GM19023 (cell line): ENCODE measurements around the gene RSU1.

Experiments
- ATAC-seq: cut with Tn5 transposase; IDR thresholded peaks from one replicate; pipeline ENCODE4 v1.9.1; 2021; ENCODE audit warnings: mild to moderate bottlenecking, moderate library complexity; ENCODE audit not compliant: unreplicated experiment

RSU1 gene

DNA sequence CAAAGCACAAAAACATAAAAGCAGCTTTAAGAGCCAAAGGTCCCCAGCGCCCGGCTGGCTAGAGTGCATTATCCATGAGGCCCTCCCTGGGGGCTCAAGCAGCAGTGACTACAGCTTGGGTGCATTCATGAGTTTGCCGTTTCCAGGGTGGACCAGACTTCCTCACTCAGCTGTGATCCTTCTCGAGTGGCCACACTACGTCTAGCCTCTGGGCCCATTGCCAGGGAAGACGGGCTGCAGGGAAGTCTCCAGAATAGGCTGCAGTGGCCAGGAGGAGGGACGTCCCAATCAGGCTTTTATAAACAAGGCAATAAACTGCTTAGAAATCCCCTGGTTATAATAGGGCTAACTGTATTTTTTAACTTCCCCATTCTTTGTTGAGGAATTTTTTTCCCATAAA, 206.2 kb downstream of the RSU1 start:
- ATAC-seq: no peak

GRCh38 chr10:16609211-16609610, 208.0 kb downstream of the RSU1 start:
- ATAC-seq: no peak

DNA sequence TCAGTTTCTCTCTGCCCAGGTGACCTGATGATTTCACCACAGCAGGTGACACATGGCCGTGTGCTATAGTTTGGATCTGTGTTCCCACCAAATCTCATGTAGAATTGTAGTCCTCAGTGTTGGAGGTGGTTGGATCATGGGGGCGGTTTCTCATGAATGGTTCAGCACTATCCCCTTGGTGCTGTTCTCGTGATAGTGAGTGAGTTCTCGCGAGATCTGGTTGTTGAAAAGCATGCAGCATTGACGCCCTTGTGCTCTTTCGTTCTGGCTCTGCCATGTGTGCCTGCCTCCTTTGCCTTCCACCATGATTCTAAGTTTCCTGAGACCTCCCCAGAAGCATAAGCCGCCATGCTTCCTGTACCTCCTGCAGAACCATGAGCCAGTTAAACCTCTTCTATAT, 210.3 kb downstream of the RSU1 start:
- ATAC-seq: no peak

DNA sequence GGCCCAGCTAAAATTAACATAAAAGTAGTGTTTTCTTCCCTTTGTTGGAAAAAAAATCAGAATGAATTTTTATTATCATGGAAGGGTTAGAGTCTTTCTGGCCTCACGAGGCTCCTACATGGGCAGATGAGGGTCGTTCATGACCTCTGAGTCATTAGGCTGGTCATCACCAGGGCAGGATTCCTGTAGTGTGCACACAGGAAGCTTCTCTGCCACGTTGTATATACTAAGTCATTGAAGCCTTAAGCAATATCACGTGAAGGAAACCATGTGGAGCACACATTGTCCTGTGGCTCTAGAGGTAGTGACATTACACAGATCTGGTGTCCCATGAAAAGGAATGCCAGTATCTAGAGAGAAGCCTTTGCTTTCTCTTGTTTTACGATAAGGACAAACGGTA, 210.8 kb downstream of the RSU1 start:
- ATAC-seq: no peak

- ATAC-seq: no peak
Observed at GRCh38 chr10:16603308-16603707, 213.9 kb downstream of the RSU1 start.

DNA sequence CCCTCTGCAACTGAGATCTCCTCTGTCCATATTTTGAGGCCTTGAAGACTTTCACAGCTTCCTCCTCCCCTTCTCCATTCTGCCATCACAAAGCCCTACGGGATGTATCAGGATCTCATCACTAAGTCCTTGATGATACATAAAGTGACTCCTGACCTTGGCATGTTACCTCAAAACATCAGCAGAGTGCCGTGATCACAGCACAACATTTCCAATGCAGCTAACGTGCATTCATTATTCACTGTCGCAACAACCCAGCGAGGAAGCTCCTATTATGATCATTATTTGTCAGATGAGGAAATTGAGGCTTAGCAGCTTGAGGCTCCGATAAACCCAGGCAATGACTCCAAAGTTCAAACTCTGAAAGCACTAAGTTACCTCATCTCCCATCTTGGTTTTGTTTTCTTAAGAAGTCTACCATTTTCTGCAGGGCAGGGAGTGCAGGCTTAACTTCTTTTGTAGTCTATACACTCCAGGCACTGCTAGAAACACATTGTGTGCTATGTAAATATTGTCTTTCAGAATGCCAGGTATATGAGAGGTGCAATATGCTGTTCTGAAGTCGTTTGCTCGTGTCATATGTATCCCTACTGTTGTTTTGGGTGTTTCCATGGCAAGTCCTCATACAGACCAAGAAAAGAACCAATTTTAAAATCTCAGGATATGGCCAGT, 215.0 kb downstream of the RSU1 start:
- ATAC-seq: no peak

DNA sequence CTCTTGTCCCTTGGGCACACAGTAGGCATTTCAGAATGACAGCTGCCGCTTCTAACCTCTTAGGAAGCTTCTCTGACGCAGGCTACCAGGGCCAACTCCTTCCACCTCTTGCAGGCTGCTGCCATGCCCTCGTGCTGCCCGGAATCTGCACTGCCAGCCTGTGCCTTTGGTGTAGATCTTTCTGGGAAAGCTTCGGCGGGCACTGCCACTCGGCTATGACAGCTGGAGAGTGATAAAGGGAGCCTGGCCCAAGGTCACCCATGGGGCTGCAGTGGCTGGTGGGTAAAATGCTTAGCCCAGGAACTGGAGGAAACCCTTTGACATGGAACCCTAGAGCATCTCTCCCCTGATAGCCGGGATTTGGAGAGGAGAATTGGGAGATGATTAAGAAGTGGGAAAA, 217.6 kb downstream of the RSU1 start:
- no peak for ATAC-seq

DNA sequence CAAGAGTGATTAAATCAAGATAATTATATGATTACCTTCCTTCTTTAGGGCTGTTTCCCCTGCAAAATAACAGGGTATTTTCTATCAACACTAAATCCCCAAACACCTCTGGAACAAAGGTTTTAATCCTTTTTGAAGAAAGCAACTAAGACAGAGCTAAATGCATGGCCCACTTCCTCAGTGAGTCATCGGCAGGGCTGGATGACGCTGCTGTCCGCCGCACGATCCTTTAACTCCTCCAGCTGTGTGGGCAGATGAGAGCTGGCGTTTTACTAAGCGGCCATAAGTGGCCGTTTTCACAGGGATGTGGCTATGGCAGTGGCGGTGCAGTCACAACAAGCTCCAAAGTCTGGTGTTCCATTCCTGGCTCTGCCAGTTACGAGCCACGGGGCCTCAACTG, 219.6 kb downstream of the RSU1 start:
- ATAC-seq: no peak

- ATAC-seq: no peak
Observed at GRCh38 chr10:16592378-16592777, 224.8 kb downstream of the RSU1 start.

DNA sequence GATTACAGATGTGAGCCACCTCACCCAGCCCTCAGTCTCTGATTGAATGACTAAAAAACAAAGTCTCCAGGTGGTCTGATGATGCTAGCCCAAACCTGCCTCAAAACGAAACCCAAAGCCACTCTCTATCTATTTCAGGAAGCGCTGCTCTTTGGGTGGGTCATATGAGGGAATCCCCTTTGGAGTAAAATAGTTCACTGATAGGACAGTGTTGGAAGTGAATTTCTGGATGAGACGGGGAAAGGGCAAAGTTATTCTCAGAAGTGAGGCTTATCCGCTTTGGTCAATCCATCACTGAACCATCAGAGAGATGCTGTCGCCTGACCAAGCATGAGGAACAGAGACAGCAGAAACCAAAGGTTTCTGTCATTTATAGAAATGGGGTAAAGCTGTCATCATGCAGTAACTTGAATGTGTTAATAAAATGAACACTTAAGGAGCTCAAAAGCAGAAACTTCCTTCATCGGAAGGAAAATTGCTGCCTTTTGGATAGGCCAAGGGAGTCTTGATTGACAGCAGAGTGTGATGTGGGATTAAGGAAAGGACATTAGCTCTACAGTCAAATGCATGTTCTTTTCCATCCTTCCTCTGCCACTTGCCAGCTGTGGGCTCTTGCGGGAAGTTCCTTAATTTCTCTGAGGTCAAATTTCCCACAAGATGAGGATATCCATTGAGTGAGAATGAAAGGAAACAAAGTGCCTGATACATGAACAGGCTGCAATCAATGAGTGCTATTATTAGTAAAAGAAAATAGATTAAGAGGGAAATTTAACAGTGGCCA, 230.7 kb downstream of the RSU1 start:
- ATAC-seq: peak; percentile 82

GRCh38 chr10:16585103-16585502, 232.1 kb downstream of the RSU1 start:
- ATAC-seq: no peak

DNA sequence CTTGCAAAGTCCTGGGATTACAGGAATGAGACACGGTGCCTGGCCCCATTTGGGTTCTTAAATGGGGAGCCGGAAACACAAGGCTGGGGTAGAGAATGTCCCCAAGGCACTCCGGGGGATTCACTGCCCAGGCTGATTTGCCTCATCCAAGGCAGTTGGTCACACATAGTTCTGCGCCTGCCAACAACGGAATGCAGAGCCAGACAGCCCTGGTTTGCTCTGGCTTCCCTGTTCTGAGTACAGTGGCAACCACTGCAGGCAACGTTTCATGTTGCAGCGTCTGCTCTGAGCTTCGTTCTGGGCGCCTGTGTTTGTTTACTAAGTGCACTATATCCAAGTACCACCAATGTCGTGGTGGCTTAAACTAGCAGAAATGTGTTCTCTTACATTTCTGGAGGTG, 233.8 kb downstream of the RSU1 start:
- no peak for ATAC-seq

- ATAC-seq: no peak
Observed at GRCh38 chr10:16581202-16581601, 236.0 kb downstream of the RSU1 start.

DNA sequence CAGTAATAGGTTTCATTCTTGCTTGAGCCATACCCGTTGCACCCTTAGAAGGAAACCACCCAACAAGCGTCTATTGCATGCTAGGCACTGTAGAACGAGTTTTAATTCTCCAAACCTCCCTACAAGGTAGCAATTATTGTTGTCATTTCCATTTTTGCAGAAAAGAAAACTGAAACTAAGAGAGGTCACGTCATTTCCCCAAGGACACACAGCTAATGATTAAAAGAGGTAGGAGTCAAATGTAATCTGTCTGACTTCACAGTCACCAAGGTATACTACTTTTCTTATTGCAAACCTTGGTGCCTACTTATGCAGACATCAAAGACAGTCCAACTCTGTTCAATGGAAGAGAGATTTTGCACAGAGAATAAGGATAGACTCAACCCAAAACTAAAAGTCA, 246.5 kb downstream of the RSU1 start:
- peak; percentile 88 for ATAC-seq

DNA sequence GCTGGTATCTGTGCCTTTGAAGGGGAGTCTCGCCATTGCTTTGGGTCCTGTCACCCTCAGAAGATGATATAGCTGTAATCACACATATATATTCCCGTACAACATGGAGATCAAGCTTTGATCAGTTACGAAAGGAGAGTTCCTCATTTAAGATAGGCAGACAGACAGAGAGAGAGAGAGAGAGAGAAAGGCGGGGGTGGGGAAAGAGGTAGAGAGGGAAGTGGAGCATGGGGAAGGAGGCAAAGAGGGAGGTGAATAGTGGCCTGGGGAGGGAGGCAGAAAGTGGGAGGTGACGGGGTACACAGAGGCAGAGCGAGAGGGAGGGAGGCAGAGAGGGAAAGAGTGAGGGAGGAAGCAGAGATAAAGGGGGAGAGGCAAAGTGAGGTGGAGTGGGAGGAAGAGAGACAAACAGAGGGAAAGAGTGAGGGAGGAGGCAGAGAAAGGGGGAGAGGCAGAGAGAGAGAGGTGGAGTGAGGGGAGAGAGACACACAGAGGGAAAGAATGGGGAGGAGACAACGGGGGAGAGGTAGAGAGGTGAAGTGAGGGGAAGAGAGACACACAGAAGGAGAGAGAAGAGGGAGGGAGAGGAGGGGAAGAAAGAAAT, 250.9 kb downstream of the RSU1 start:
- ATAC-seq: no peak

GRCh38 chr10:16565604-16566003, 251.6 kb downstream of the RSU1 start:
- ATAC-seq: no peak

DNA sequence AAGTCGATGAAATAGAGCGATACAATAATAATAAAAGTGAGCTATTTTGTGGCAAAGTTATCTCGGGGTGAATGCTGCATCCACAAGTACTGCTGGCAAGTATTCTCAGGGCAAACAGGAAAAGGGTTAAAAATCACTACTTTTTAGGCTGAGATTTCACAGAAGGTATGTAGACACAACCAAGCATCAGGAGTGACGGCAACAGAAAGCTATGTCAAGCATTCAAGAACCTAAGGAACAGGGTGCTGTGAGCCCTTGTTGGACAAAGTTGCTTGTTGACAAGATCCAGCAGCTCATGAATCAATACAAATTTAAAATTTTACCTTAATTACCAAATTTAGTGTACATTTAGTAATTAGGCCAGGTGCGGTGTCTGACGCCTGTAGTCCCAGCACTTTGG, 254.3 kb downstream of the RSU1 start:
- ATAC-seq: no peak

- no peak for ATAC-seq
Observed at GRCh38 chr10:16559236-16559773, 257.9 kb downstream of the RSU1 start.

DNA sequence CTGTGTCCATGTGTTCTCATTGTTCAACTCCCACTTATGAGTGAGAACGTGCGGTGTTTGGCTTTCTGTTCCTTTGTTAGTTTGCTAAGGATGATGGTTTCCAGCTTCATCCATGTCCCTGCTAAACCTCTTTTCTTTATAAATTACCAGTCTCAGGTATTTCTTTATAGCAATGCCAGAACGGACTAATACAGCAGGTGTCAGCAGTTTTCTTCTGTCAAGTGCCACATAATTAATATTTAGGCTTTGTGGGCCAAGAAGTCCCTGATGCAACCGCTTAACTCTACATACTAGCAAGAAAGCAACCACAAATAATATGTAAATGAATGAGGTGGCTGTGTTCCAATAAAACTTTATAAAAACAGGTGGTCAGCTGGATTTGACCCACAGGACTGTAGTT, 269.3 kb downstream of the RSU1 start:
- no peak for ATAC-seq

- no peak for ATAC-seq
Observed at GRCh38 chr10:16545116-16545736, 272.0 kb downstream of the RSU1 start.

DNA sequence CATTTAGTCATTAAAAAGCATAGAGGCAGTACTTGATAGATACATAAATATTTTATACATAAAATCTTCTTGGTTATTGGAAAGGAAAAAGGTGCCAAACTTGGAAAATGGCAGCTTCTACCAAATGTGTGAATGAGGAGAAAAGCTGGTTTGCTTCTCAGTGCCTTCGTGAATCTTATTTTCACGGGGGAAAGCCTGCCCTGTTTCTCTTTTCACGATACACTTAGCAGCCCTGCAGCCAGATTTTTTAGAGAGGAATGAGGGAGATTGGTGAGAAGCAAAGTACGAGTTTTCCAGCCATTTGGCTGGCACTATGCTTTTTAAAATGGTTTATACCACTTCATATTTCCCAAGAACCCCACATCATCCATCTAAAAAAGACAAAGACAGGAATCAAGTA, 272.6 kb downstream of the RSU1 start:
- no peak for ATAC-seq

DNA sequence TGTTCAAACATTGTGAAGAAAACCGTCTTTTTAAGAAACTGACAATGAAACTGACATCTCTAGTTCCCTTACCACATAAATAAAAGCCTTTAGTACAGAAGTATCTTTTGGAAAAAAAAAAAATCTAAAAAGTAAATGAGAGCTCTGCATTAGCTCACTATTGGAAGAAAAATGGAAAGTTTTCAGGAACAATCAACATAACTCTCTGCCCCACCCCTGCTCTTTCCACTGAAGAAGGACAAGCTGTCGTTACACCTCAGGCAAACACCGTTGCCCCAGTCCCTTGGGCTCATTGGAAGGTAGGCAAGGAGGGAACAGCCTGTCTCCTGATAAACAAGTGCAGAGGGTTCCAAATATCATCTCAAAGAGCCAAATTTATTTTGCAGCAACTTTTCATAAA, 273.1 kb downstream of the RSU1 start:
- ATAC-seq: no peak
